HG03342 (cell line): ENCODE measurements around the gene KDM1A.

Source experiments
- ATAC-seq: cut with Tn5 transposase; IDR thresholded peaks from one replicate; pipeline ENCODE4 v1.9.1; 2021; ENCODE audit warnings: mild to moderate bottlenecking, moderate library complexity; ENCODE audit not compliant: unreplicated experiment

The KDM1A gene

GRCh38 chr1:23129846-23130245 is 110.6 kb downstream of the KDM1A start:
- no peak for ATAC-seq

GRCh38 chr1:23132033-23132432 is 112.8 kb downstream of the KDM1A start:
- ATAC-seq = no peak
